CD4-positive, alpha-beta T cell (primary cell): ENCODE measurements around the gene NKAIN2. TPM values are rescaled to one million over a fixed set of nuclear protein-coding genes. Genes with fewer than 3 reads are reported as not detected.
"Not testable (repeated sequence)": the region's sequence is repeated elsewhere in the genome, so short reads cannot be mapped to it uniquely, and the experiment has no call there.

Experiments used
- ATAC-seq: fragments of 200-7000 bp; cut with Tn5 transposase; one replicate; pipeline ENCODE4 v1.10.0; 2022; ENCODE audit warnings: mild to moderate bottlenecking; ENCODE audit not compliant: poor library complexity
- CTCF ChIA-PET: fragments of 350-600 bp; sonication (Branson Sonifier 250); formaldehyde crosslinking; loops from one replicate; lab custom pipeline; 2021; ENCODE audit warnings: antibody characterized with exemption, inconsistent platforms; lab: Charles Lee
- POLR2A ChIA-PET: fragments of 350-600 bp; sonication (Branson Sonifier 250); formaldehyde crosslinking; loops from one replicate; lab custom pipeline; 2021; ENCODE audit warnings: antibody characterized with exemption, inconsistent platforms; lab: Charles Lee
- DNase-seq, 14 experiments: peaks; one replicate each; pipeline ENCODE4 v3.0.0-alpha.2; 2013 to 2020; ENCODE audit warnings: mixed read lengths in 2 of 14
- H3K27ac ChIP-seq, 2 donors: one replicate each; pipeline versions ENCODE4 v1.5.1 to v1.7.0; 2013; ENCODE audit warnings: low read length in 2 of 2, low read depth in 1 of 2, mild to moderate bottlenecking in 1 of 2
- H3K27me3 ChIP-seq, 2 experiments: 1 replicate in 1 of 2; 2 replicates in 1 of 2; pipeline versions ENCODE4 v1.6.1 to v1.7.0; 2013; ENCODE audit warnings: low read length in 2 of 2, control low read depth in 1 of 2, mild to moderate bottlenecking in 1 of 2, moderate library complexity in 1 of 2; ENCODE audit not compliant: insufficient read depth in 2 of 2, control insufficient read depth in 1 of 2
- H3K36me3 ChIP-seq: one replicate; pipeline ENCODE4 v1.6.1; 2013; ENCODE audit warnings: low read length, control low read depth; ENCODE audit not compliant: insufficient read depth
- H3K4me1 ChIP-seq: one replicate; pipeline ENCODE4 v1.6.1; 2013; ENCODE audit warnings: low read length, control low read depth; ENCODE audit not compliant: insufficient read depth
- H3K4me3 ChIP-seq: one replicate; pipeline ENCODE4 v1.5.1; 2013; ENCODE audit warnings: mild to moderate bottlenecking, low read length, moderate library complexity
- H3K9me3 ChIP-seq, 2 experiments: 1 replicate in 1 of 2; 2 replicates in 1 of 2; pipeline versions ENCODE4 v1.6.1 to v1.7.0; 2013; ENCODE audit warnings: low read length in 2 of 2, mild to moderate bottlenecking in 2 of 2, control low read depth in 1 of 2, moderate library complexity in 1 of 2; ENCODE audit not compliant: control insufficient read depth in 1 of 2, insufficient read depth in 1 of 2
- H3K27ac Mint-ChIP-seq: one replicate; pipeline ENCODE4 v1.8.0; 2020; ENCODE audit warnings: mixed read lengths
- H3K27me3 Mint-ChIP-seq: one replicate; pipeline ENCODE4 v1.8.0; 2021; ENCODE audit warnings: mixed read lengths
- H3K36me3 Mint-ChIP-seq: one replicate; pipeline ENCODE4 v1.8.0; 2021; ENCODE audit warnings: low read depth, mixed read lengths
- H3K4me1 Mint-ChIP-seq: one replicate; pipeline ENCODE4 v1.8.0; 2021; ENCODE audit warnings: low read depth, mixed read lengths
- H3K4me3 Mint-ChIP-seq: one replicate; pipeline ENCODE4 v1.8.0; 2020; ENCODE audit warnings: mild to moderate bottlenecking, mixed read lengths
- H3K9me3 Mint-ChIP-seq: one replicate; pipeline ENCODE4 v1.8.0; 2020; ENCODE audit warnings: mixed read lengths
- intact Hi-C, 2 experiments: fragments of 100-400 bp; cut with DNase I in 1 of 2; cut with micrococcal nuclease in 1 of 2; formaldehyde crosslinking; loops; one replicate each; pipeline versions ENCODE4 v1.15.1 to v1.9.0; 2023 to 2025; cut with DNase I, micrococcal nuclease
- total RNA-seq, 174 experiments: library from RNA in 2 of 174; stranded (reverse) in 2 of 174; gene quantifications; one replicate each; pipeline ENCODE4 v1.2.3 and lab custom pipeline; 2021 to 2026
- TF ChIP-seq, protein P1 (sequence below): fragments of 200-600 bp; IDR thresholded peaks from one replicate; pipeline ENCODE4 v1.8.0; 2022; ENCODE audit warnings: antibody characterized with exemption, mild to moderate bottlenecking

Gene NKAIN2
- total RNA-seq, 2 experiments from 2014 or later = not detected

DNA sequence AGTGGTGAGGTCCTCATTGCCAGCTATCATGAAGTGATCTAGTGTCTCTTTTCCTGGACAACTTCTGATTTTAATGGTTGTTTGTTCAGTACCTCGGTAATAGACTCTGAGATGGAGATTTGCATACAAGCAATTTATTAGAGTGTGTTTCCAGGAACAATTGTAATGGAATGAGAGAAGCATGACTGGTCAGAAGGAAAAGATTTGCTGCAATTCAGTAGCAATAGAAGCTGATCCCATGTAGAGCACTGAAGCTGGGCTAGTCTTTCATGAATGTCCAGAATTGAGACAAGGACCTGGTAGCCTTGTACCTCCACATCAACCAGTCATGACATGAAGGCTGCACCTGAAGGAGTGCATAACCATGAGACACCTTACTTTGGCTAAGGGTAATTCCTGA lies 526.5 kb downstream of the NKAIN2 start:
- Mint-ChIP-seq H3K4me3 (no peak overlapping the region), H3K4me1 (no peaks in the 10 kb centered on the region), H3K27ac (no peak overlapping the region), H3K27me3 (no peaks in the 10 kb centered on the region), H3K9me3 (peaks cover 4% of the 10 kb centered on the region), H3K36me3 (no peaks in the 10 kb centered on the region)
- Histone ChIP-seq H3K4me3 (no peak overlapping the region), H3K27ac (no peak overlapping the region), H3K4me1 (no peaks in the 10 kb centered on the region), H3K36me3 (no peaks in the 10 kb centered on the region), H3K27me3 (no peaks in the 10 kb centered on the region), H3K9me3 (peaks cover 0 to 4% of the 10 kb centered on the region in 2 experiments)
- intact Hi-C loops = no loop called here
- DNase-seq (no peak), ATAC-seq (no peak)
- CTCF ChIA-PET = no interaction called here
- POLR2A ChIA-PET = no interaction called here
- TF ChIP-seq, protein P1, sequence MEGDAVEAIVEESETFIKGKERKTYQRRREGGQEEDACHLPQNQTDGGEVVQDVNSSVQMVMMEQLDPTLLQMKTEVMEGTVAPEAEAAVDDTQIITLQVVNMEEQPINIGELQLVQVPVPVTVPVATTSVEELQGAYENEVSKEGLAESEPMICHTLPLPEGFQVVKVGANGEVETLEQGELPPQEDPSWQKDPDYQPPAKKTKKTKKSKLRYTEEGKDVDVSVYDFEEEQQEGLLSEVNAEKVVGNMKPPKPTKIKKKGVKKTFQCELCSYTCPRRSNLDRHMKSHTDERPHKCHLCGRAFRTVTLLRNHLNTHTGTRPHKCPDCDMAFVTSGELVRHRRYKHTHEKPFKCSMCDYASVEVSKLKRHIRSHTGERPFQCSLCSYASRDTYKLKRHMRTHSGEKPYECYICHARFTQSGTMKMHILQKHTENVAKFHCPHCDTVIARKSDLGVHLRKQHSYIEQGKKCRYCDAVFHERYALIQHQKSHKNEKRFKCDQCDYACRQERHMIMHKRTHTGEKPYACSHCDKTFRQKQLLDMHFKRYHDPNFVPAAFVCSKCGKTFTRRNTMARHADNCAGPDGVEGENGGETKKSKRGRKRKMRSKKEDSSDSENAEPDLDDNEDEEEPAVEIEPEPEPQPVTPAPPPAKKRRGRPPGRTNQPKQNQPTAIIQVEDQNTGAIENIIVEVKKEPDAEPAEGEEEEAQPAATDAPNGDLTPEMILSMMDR = no peak

DNA sequence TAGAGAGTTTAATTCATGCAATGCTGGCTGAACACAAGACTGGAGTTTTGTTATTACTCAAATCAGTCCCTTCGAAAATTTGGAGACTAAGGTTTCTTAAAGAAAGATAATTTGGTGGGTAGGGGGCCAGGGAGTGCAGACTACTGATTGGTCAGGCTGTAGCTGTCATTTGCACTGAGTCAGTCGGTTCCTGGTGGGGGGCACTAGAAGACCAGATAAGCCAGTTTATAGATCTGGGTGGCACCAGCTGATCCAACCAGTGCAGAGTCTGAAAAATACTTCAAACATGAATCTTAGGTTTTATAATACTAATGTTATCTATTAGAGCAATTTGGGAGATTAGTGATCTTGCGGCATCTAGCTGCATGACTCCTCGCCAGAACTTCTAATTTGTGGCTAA lies 530.7 kb downstream of the NKAIN2 start:
- no peak overlapping the region for H3K27ac Mint-ChIP-seq
- CTCF ChIA-PET = no interaction called here

DNA sequence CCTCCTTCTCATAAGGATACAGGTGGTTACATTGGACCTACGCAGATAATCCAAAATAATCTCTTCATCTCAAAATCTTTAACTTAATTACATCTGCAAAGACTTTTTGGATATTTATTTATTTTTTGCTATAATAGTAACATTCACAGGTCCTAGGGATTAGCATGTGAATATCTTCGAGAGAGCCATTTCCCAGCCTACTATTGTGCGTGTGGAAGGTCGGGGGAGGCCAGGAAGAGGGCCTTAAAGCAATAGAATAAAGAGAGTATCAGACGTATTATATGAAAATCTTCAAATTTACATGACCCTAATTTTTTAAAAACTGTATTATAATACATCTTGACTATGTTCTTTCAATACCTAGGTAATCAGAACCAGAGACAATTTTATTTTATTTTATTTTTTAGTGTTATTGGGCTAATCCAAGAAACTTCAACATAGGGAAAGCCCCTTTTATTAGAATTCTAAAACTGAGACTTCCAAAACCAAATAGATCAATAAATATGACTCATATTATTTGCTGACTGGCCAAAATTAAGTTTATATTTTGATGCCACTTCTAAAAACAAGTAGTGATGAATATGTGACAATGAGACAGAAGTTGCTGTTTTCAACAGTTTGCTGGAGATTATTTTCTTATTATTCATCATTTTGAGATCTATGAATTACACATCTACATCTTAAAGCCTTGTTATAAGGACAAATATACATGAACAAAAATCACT lies 536.1 kb downstream of the NKAIN2 start:
- H3K36me3 ChIP-seq = no peaks in the 10 kb centered on the region
- ChIA-PET POLR2A (no interaction called here), CTCF (no interaction called here)
- no peak overlapping the region for H3K27ac ChIP-seq
- Mint-ChIP-seq H3K36me3 (no peaks in the 10 kb centered on the region), H3K27me3 (no peaks in the 10 kb centered on the region), H3K4me1 (no peaks in the 10 kb centered on the region), H3K27ac (no peak overlapping the region), H3K9me3 (no peaks in the 10 kb centered on the region), H3K4me3 (no peak overlapping the region)
- peaks cover 0 to 4% of the 10 kb centered on the region in 2 experiments for H3K9me3 ChIP-seq
- ATAC-seq = no peak
- no peak for DNase-seq
- H3K4me1 ChIP-seq = no peaks in the 10 kb centered on the region
- H3K27me3 ChIP-seq = no peaks in the 10 kb centered on the region
- TF ChIP-seq, protein P1 = no peak
- H3K4me3 ChIP-seq = no peak overlapping the region
- intact Hi-C loops = no loop called here

More for the DNA sequence above, 530.7 kb downstream of the NKAIN2 start:
- TF ChIP-seq, protein P1 = no peak
- H3K9me3 ChIP-seq = peaks cover 0 to 8% of the 10 kb centered on the region in 2 experiments
- no peak for ATAC-seq
- H3K36me3 ChIP-seq = no peaks in the 10 kb centered on the region
- H3K9me3 Mint-ChIP-seq = peaks cover 4% of the 10 kb centered on the region
- no peak for DNase-seq
- no peaks in the 10 kb centered on the region for H3K27me3 Mint-ChIP-seq
- H3K27ac ChIP-seq = no peak overlapping the region
- intact Hi-C loops = no loop called here
- no peaks in the 10 kb centered on the region for H3K4me1 ChIP-seq
- H3K4me1 Mint-ChIP-seq = no peaks in the 10 kb centered on the region
- H3K4me3 ChIP-seq = no peak overlapping the region
- H3K4me3 Mint-ChIP-seq = no peak overlapping the region
- POLR2A ChIA-PET = no interaction called here
- H3K36me3 Mint-ChIP-seq = no peaks in the 10 kb centered on the region
- no peaks in the 10 kb centered on the region for H3K27me3 ChIP-seq

DNA sequence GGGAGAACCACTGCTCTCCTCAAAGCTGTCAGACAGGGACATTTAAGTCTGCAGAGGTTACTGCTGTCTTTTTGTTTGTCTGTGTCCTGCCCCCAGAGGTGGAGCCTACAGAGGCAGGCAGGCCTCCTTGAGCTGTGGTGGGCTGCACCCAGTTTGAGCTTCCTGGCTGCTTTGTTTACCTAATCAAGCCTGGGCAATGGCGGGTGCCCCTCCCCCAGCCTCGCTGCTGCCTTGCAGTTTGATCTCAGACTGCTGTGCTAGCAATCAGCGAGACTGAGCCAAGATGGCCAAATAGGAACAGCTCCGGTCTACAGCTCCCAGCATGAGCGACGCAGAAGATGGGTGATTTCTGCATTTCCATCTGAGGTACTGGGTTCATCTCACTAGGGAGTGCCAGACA lies 544.7 kb downstream of the NKAIN2 start:
- H3K4me3 Mint-ChIP-seq, H3K27me3 Mint-ChIP-seq, H3K36me3 Mint-ChIP-seq, POLR2A ChIA-PET, H3K9me3 ChIP-seq, H3K27ac ChIP-seq, CTCF ChIA-PET, H3K27me3 ChIP-seq, H3K4me1 Mint-ChIP-seq, H3K27ac Mint-ChIP-seq, H3K4me1 ChIP-seq, intact Hi-C loops, H3K9me3 Mint-ChIP-seq, DNase-seq, ATAC-seq, H3K36me3 ChIP-seq, H3K4me3 ChIP-seq: not testable (repeated sequence)
